ENCODE measurements around the gene KIFC3. TPM values are rescaled to one million over a fixed set of nuclear protein-coding genes. Genes with fewer than 3 reads are reported as not detected.

The KIFC3 gene
- polyA plus RNA-seq, 3 donors from 2014 or later = 5.1 to 13.6 (median 12.2) TPM

- Mint-ChIP-seq H3K27ac (peak overlapping the region; percentile 72 to 89 (median 85)), H3K4me3 (peak overlapping the region; percentile 40 to 69 (median 61)), H3K9me3 (peaks cover 0 to 1% (median 0%) of the 10 kb centered on the region in 6 donors), H3K27me3 (ENCODE audit: low read depth in 3 of 3) (no peaks in the 10 kb centered on the region), H3K36me3 (peaks cover 0 to 5% (median 0%) of the 10 kb centered on the region in 3 donors), H3K4me1 (peaks cover 6 to 15% of the 10 kb centered on the region in 2 donors)
- DNase-seq = peak; percentile 33 to 39 (median 39)
Observed at GRCh38 chr16:57758331-57759117, 43.8 kb downstream of the KIFC3 start.

GRCh38 chr16:57757883-57758282, 44.4 kb downstream of the KIFC3 start:
- Mint-ChIP-seq H3K27ac (peak overlapping the region in 2 of 6 donors; percentile 34 to 35), H3K27me3 (ENCODE audit: low read depth in 3 of 3) (no peaks in the 10 kb centered on the region), H3K4me3 (peak overlapping the region in 1 of 5 donors; percentile 7)

GRCh38 chr16:57757326-57757786, 44.9 kb downstream of the KIFC3 start:
- H3K4me3 Mint-ChIP-seq = peak overlapping the region in 1 of 5 donors; percentile 17
- peaks cover 6 to 15% of the 10 kb centered on the region in 2 donors for H3K4me1 Mint-ChIP-seq
- H3K9me3 Mint-ChIP-seq = peaks cover 0 to 1% (median 0%) of the 10 kb centered on the region in 6 donors
- H3K27me3 Mint-ChIP-seq (ENCODE audit: low read depth in 3 of 3) = no peaks in the 10 kb centered on the region
- H3K27ac Mint-ChIP-seq = peak overlapping the region in 1 of 6 donors; percentile 64
- DNase-seq = peak; percentile 89 to 91 (median 90)
- peaks cover 0 to 5% (median 0%) of the 10 kb centered on the region in 3 donors for H3K36me3 Mint-ChIP-seq

More at GRCh38 chr16:57757883-57758282, 44.4 kb downstream of the KIFC3 start:
- Mint-ChIP-seq H3K4me1 (peaks cover 6 to 15% of the 10 kb centered on the region in 2 donors), H3K9me3 (peaks cover 0 to 1% (median 0%) of the 10 kb centered on the region in 6 donors), H3K36me3 (peaks cover 0 to 5% (median 0%) of the 10 kb centered on the region in 3 donors)
- DNase-seq = no peak

GRCh38 chr16:57756424-57757325, 45.6 kb downstream of the KIFC3 start:
- H3K9me3 Mint-ChIP-seq = peaks cover 0 to 1% (median 0%) of the 10 kb centered on the region in 6 donors
- peak overlapping the region in 1 of 5 donors; percentile 17 for H3K4me3 Mint-ChIP-seq
- H3K27me3 Mint-ChIP-seq (ENCODE audit: low read depth in 3 of 3) = no peaks in the 10 kb centered on the region
- H3K4me1 Mint-ChIP-seq = peaks cover 6 to 15% of the 10 kb centered on the region in 2 donors
- no peak overlapping the region for H3K27ac Mint-ChIP-seq
- no peak for DNase-seq
- H3K36me3 Mint-ChIP-seq = peaks cover 0 to 8% (median 4%) of the 10 kb centered on the region in 3 donors

GRCh38 chr16:57755726-57756423, 46.4 kb downstream of the KIFC3 start:
- H3K27ac Mint-ChIP-seq = no peak overlapping the region
- no peak overlapping the region for H3K4me3 Mint-ChIP-seq
- no peak for DNase-seq
- peaks cover 11 to 15% of the 10 kb centered on the region in 2 donors for H3K4me1 Mint-ChIP-seq
- peaks cover 0 to 11% (median 4%) of the 10 kb centered on the region in 3 donors for H3K36me3 Mint-ChIP-seq
- no peaks in the 10 kb centered on the region for H3K27me3 Mint-ChIP-seq (ENCODE audit: low read depth in 3 of 3)
- peaks cover 0 to 1% (median 0%) of the 10 kb centered on the region in 6 donors for H3K9me3 Mint-ChIP-seq

GRCh38 chr16:57755061-57755684, 47.1 kb downstream of the KIFC3 start:
- peaks cover 0 to 10% (median 4%) of the 10 kb centered on the region in 3 donors for H3K36me3 Mint-ChIP-seq
- no peaks in the 10 kb centered on the region for H3K27me3 Mint-ChIP-seq (ENCODE audit: low read depth in 3 of 3)
- peaks cover 0 to 1% (median 0%) of the 10 kb centered on the region in 6 donors for H3K9me3 Mint-ChIP-seq
- H3K4me3 Mint-ChIP-seq = no peak overlapping the region
- H3K27ac Mint-ChIP-seq = no peak overlapping the region
- peaks cover 18 to 22% of the 10 kb centered on the region in 2 donors for H3K4me1 Mint-ChIP-seq
- DNase-seq = no peak

GRCh38 chr16:57754354-57755060, 47.8 kb downstream of the KIFC3 start:
- Mint-ChIP-seq H3K27me3 (ENCODE audit: low read depth in 3 of 3) (no peaks in the 10 kb centered on the region), H3K36me3 (peaks cover 0 to 10% (median 4%) of the 10 kb centered on the region in 3 donors), H3K4me1 (peaks cover 19 to 28% of the 10 kb centered on the region in 2 donors), H3K4me3 (no peak overlapping the region), H3K9me3 (peaks cover 0 to 1% (median 0%) of the 10 kb centered on the region in 6 donors), H3K27ac (peak overlapping the region in 1 of 6 donors; percentile 21)
- no peak for DNase-seq

- Mint-ChIP-seq H3K4me1 (peaks cover 22 to 25% of the 10 kb centered on the region in 2 donors), H3K36me3 (peaks cover 0 to 15% (median 4%) of the 10 kb centered on the region in 3 donors), H3K9me3 (peaks cover 0 to 1% (median 0%) of the 10 kb centered on the region in 6 donors), H3K4me3 (no peak overlapping the region), H3K27me3 (ENCODE audit: low read depth in 3 of 3) (no peaks in the 10 kb centered on the region), H3K27ac (peak overlapping the region in 2 of 6 donors; percentile 21 to 58)
- no peak for DNase-seq
Observed at GRCh38 chr16:57753448-57754353, 48.6 kb downstream of the KIFC3 start.

GRCh38 chr16:57752581-57753447, 49.5 kb downstream of the KIFC3 start:
- Mint-ChIP-seq H3K27ac (peak overlapping the region in 1 of 6 donors; percentile 58), H3K4me3 (no peak overlapping the region), H3K9me3 (peaks cover 0 to 1% (median 0%) of the 10 kb centered on the region in 6 donors), H3K4me1 (peaks cover 21 to 22% of the 10 kb centered on the region in 2 donors), H3K27me3 (ENCODE audit: low read depth in 3 of 3) (no peaks in the 10 kb centered on the region), H3K36me3 (peaks cover 0 to 15% (median 4%) of the 10 kb centered on the region in 3 donors)
- no peak for DNase-seq

- Mint-ChIP-seq H3K9me3 (peaks cover 0 to 1% (median 0%) of the 10 kb centered on the region in 6 donors), H3K36me3 (peaks cover 0 to 15% (median 4%) of the 10 kb centered on the region in 3 donors), H3K27ac (peak overlapping the region in 1 of 6 donors; percentile 69), H3K4me3 (no peak overlapping the region), H3K27me3 (ENCODE audit: low read depth in 3 of 3) (no peaks in the 10 kb centered on the region), H3K4me1 (peaks cover 17 to 22% of the 10 kb centered on the region in 2 donors)
- no peak for DNase-seq
Observed at GRCh38 chr16:57752203-57752580, 50.1 kb downstream of the KIFC3 start.

Data from immature natural killer cell (primary cell).